ENCODE data around the gene RAB3C. TPM values are rescaled to one million over a fixed set of nuclear protein-coding genes. Genes with fewer than 3 reads are reported as not detected.
"Not testable (repeated sequence)": the region's sequence is repeated elsewhere in the genome, so short reads cannot be mapped to it uniquely, and the experiment has no call there.

RAB3C gene
- total RNA-seq, 1 donor: under 0.01 TPM

- Histone ChIP-seq H3K4me1 (ENCODE audit: insufficient read depth, low read length) (no peaks in the 10 kb centered on the region), H3K9me3 (ENCODE audit: low read depth, low read length) (no peaks in the 10 kb centered on the region), H3K27me3 (ENCODE audit: insufficient read depth, low read length) (no peaks in the 10 kb centered on the region), H3K4me3 (ENCODE audit: low read length) (no peak overlapping the region)
Observed at GRCh38 chr5:58681943-58682342, 99.1 kb downstream of the RAB3C start.

DNA sequence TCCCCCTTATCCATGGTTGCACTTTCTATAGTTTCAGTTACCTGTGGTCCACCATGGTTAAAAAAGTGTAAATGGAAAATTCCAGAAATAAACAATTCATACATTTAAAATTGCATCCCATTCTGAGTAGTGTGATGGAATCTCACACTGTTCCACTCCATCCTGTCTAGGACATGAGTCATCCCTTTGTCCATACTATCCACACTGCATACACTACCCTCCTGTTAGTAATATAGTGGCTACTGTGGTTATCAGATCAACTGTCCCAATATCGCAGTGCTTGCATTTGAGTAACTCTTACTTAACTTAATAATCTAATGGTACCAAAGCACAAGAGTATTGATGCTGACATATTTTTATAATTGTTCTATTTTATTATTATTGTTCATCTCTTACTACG, 100.7 kb downstream of the RAB3C start:
- H3K27me3 ChIP-seq (ENCODE audit: insufficient read depth, low read length): no peaks in the 10 kb centered on the region
- H3K4me3 ChIP-seq (ENCODE audit: low read length): no peak overlapping the region
- no peaks in the 10 kb centered on the region for H3K4me1 ChIP-seq (ENCODE audit: insufficient read depth, low read length)
- no peaks in the 10 kb centered on the region for H3K9me3 ChIP-seq (ENCODE audit: low read depth, low read length)

GRCh38 chr5:58687079-58687478, 104.2 kb downstream of the RAB3C start:
- Histone ChIP-seq H3K9me3 (ENCODE audit: low read depth, low read length) (no peaks in the 10 kb centered on the region), H3K4me3 (ENCODE audit: low read length) (no peak overlapping the region), H3K4me1 (ENCODE audit: insufficient read depth, low read length) (no peaks in the 10 kb centered on the region), H3K27me3 (ENCODE audit: insufficient read depth, low read length) (no peaks in the 10 kb centered on the region)

GRCh38 chr5:58687595-58687994, 104.7 kb downstream of the RAB3C start:
- Histone ChIP-seq H3K9me3 (ENCODE audit: low read depth, low read length) (no peaks in the 10 kb centered on the region), H3K4me1 (ENCODE audit: insufficient read depth, low read length) (no peaks in the 10 kb centered on the region), H3K4me3 (ENCODE audit: low read length) (no peak overlapping the region), H3K27me3 (ENCODE audit: insufficient read depth, low read length) (no peaks in the 10 kb centered on the region)

DNA sequence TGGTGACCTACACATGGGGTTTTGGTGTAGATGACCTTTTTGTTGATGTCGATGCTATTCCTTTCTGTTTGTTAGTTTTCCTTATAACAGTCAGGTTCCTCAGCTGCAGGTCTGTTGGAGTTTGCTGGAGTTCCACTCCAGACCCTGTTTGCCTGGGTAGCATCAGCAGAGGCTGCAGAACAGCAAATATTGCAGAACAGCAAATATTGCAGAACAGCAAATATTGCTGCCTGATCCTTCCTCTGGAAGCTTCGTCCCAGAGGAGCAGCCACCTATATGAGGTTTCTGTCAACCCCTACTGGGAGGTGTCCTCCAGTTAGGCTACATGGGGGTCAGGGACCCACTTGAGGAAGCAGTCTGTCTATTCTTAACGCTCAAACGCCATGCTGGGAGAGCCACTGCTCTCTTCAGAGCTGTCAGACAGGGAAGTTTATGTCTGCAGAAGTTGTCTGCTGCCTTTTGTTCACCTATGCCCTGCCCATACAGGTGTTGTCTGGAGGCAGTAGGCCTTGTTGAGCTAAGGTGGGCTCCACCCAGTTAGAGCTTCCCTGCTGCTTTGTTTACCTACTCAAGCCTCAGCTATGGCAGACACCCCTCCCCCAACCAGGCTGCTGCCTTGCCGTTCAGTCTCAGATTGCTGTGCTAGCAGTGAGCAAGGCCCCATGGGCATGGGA, 116.3 kb downstream of the RAB3C start:
- not testable (repeated sequence) for H3K27me3 ChIP-seq (ENCODE audit: insufficient read depth, low read length)

DNA sequence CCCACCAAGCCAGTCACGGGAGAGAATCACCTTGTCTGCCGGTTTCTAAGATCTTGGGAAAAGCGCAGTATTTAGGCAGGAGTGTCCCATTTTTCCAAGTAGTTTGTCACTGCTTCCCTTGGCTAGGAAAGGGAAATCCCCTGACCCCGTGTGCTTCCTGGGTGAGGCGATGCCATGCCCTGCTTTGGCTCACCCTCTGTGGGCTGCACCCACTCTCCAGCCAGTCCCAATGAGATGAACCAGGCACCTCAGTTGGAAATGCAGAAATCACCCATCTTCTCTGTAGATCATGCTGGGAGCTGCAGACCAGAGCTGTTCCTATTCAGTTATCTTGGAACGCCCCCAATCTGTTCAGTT, 116.9 kb downstream of the RAB3C start:
- H3K27me3 ChIP-seq (ENCODE audit: insufficient read depth, low read length): no peaks in the 10 kb centered on the region
- no peaks in the 10 kb centered on the region for H3K4me1 ChIP-seq (ENCODE audit: insufficient read depth, low read length)

More for the DNA sequence above, 116.3 kb downstream of the RAB3C start:
- H3K9me3 ChIP-seq (ENCODE audit: low read depth, low read length); H3K4me1 ChIP-seq (ENCODE audit: insufficient read depth, low read length); H3K4me3 ChIP-seq (ENCODE audit: low read length): not testable (repeated sequence)

DNA sequence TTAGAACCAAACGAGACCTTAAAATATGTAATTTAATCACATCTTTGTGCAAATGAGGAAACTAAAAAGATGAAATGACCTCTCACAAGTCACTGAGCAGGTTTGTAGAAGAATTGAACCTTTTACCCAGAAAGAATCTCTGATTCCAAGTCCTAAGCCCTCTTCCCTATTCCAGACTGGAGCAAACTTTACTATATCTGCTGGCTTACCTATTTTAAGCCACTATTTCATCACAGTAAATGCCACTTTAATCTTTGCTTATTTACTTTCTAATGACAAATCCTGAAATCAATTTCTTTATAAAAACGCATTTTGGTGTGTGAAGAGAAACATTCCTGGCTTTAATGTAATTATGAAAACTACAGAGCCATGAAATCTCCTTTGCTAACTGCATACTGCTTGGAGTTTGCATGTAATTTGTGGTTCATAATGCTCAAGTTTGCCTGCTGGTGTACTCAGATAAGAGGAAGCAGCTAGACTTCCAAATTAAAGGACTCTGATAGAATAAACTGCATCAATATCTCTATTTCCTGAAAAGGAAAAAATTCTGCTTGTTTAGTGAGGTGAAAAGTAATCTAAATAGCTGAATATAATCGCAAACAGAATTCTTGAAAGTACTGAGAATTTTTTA, 121.2 kb downstream of the RAB3C start:
- H3K4me1 ChIP-seq (ENCODE audit: insufficient read depth, low read length): no peaks in the 10 kb centered on the region
- H3K4me3 ChIP-seq (ENCODE audit: low read length): no peak overlapping the region
- H3K9me3 ChIP-seq (ENCODE audit: low read depth, low read length): no peaks in the 10 kb centered on the region
- H3K27me3 ChIP-seq (ENCODE audit: insufficient read depth, low read length): no peaks in the 10 kb centered on the region

More for the DNA sequence above, 116.9 kb downstream of the RAB3C start:
- no peak overlapping the region for H3K4me3 ChIP-seq (ENCODE audit: low read length)
- H3K9me3 ChIP-seq (ENCODE audit: low read depth, low read length): no peaks in the 10 kb centered on the region

GRCh38 chr5:58706736-58707135, 123.9 kb downstream of the RAB3C start:
- Histone ChIP-seq H3K9me3 (ENCODE audit: low read depth, low read length) (no peaks in the 10 kb centered on the region), H3K4me1 (ENCODE audit: insufficient read depth, low read length) (no peaks in the 10 kb centered on the region), H3K27me3 (ENCODE audit: insufficient read depth, low read length) (no peaks in the 10 kb centered on the region), H3K4me3 (ENCODE audit: low read length) (no peak overlapping the region)

GRCh38 chr5:58708456-58708855, 125.6 kb downstream of the RAB3C start:
- Histone ChIP-seq H3K9me3 (ENCODE audit: low read depth, low read length) (no peaks in the 10 kb centered on the region), H3K4me1 (ENCODE audit: insufficient read depth, low read length) (no peaks in the 10 kb centered on the region), H3K27me3 (ENCODE audit: insufficient read depth, low read length) (no peaks in the 10 kb centered on the region), H3K4me3 (ENCODE audit: low read length) (no peak overlapping the region)

DNA sequence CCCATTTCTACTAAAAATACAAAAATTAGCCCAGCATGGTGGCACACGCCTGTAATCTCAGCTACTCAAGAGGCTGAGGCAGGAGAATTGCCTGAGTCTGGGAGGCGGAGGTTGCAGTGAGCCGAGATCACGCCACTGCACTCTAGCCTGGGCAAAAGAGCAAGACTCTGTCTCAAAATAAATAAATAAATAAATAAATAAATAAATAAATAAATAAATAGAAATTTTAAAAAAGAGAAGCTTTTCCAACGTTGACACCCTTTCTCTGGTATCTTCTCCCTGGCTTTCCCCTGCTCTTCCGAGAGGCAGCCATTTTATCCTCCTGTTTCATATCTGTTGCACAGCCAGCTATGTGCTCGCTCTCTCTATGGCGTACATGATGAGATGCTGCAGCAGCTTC, 127.5 kb downstream of the RAB3C start:
- not testable (repeated sequence) for H3K4me1 ChIP-seq (ENCODE audit: insufficient read depth, low read length); H3K27me3 ChIP-seq (ENCODE audit: insufficient read depth, low read length); H3K9me3 ChIP-seq (ENCODE audit: low read depth, low read length); H3K4me3 ChIP-seq (ENCODE audit: low read length)

GRCh38 chr5:58710871-58711270, 128.0 kb downstream of the RAB3C start:
- no peak overlapping the region for H3K4me3 ChIP-seq (ENCODE audit: low read length)
- H3K27me3 ChIP-seq (ENCODE audit: insufficient read depth, low read length): no peaks in the 10 kb centered on the region
- H3K9me3 ChIP-seq (ENCODE audit: low read depth, low read length): peaks cover 5% of the 10 kb centered on the region
- H3K4me1 ChIP-seq (ENCODE audit: insufficient read depth, low read length): no peaks in the 10 kb centered on the region

GRCh38 chr5:58711965-58712364, 129.1 kb downstream of the RAB3C start:
- no peak overlapping the region for H3K4me3 ChIP-seq (ENCODE audit: low read length)
- no peaks in the 10 kb centered on the region for H3K4me1 ChIP-seq (ENCODE audit: insufficient read depth, low read length)
- no peaks in the 10 kb centered on the region for H3K27me3 ChIP-seq (ENCODE audit: insufficient read depth, low read length)
- peaks cover 5% of the 10 kb centered on the region for H3K9me3 ChIP-seq (ENCODE audit: low read depth, low read length)

DNA sequence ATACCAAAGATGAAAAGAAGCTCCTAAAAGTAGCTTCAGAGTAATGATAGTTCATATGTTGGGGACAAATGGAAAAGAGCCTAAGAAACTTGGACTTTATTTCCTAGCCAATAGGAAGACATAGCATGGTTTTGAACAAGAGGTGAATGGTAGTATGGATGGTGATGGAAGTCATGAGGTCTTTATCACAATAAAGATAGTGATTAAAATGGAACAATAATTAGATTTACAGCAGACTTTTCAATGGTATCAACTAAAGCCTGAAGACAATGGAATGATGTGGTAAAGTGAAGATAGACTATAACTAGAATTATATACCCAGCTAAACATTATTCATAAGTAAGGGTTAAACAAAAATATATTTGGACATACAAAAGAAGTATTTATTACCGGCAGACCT, 131.2 kb downstream of the RAB3C start:
- no peaks in the 10 kb centered on the region for H3K27me3 ChIP-seq (ENCODE audit: insufficient read depth, low read length)
- no peak overlapping the region for H3K4me3 ChIP-seq (ENCODE audit: low read length)
- H3K9me3 ChIP-seq (ENCODE audit: low read depth, low read length): peaks cover 5% of the 10 kb centered on the region
- H3K4me1 ChIP-seq (ENCODE audit: insufficient read depth, low read length): no peaks in the 10 kb centered on the region

DNA sequence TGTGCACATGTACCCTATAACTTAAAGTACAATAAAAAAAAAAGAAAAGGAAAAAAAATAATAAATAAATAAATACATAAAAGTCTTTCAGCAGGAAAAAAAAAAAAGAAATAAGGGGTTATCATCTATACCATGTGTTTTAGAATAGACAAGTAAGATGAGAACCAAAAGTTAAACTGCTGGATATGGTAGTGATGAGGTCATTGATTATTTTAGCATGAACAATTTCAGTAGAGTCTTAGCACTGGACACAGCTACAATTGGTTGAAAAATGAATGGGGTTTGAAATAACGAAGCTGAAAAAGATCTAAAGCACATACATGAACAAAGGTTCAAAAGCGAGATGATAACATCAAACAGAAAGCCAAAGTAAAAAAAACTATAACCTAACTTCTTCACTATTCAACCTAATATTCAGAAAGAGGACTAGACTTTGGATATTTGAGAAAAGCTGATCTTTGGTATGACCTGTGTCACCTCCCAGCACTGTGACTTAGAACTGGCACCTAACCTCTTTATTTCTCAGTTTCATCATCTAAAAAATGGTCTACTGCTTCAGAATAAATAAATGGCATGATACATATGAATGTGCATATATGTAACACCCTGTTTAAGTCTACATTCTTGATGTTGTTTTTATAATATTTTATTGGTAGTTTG, 133.3 kb downstream of the RAB3C start:
- H3K4me1 ChIP-seq (ENCODE audit: insufficient read depth, low read length): no peaks in the 10 kb centered on the region

GRCh38 chr5:58716713-58717112, 133.8 kb downstream of the RAB3C start:
- H3K9me3 ChIP-seq (ENCODE audit: low read depth, low read length): peaks cover 5% of the 10 kb centered on the region
- H3K4me1 ChIP-seq (ENCODE audit: insufficient read depth, low read length): no peaks in the 10 kb centered on the region
- no peak overlapping the region for H3K4me3 ChIP-seq (ENCODE audit: low read length)
- H3K27me3 ChIP-seq (ENCODE audit: insufficient read depth, low read length): no peaks in the 10 kb centered on the region

More for the DNA sequence above, 133.3 kb downstream of the RAB3C start:
- H3K4me3 ChIP-seq (ENCODE audit: low read length): no peak overlapping the region
- H3K27me3 ChIP-seq (ENCODE audit: insufficient read depth, low read length): no peaks in the 10 kb centered on the region
- H3K9me3 ChIP-seq (ENCODE audit: low read depth, low read length): peaks cover 5% of the 10 kb centered on the region
